Measurements from ENCODE around the gene PSME3IP1.

PSME3IP1 gene

GRCh38 chr16:57185945-57186871 is at the start of gene PSME3IP1, which contains the start of gene RSPRY1:
Gene PSME3IP1, minus strand, starts transcription at chr16:57186039. Its CDS starts 12,185 bp downstream, at chr16:57173854.
Gene RSPRY1, plus strand, starts transcription at chr16:57186329. Its CDS starts 18,330 bp downstream, at chr16:57204659.
- intact Hi-C loops (cut with DNase I; ENCODE audit: low total_unique reads), result loop anchor here (2.0 to 10.0 kb wide), 2 partner anchors 93 to 239 kb away; partner anchors contain the start of gene CPNE2

GRCh38 chr16:57235128-57236021 is 49.5 kb upstream of the PSME3IP1 start:
- H3K36me3 ChIP-seq, result peaks cover 81 to 95% (median 84%) of the 10 kb centered on the region in 3 donors

More at GRCh38 chr16:57185945-57186871, at the start of gene PSME3IP1, which contains the start of gene RSPRY1:
- H3K27ac ChIP-seq, result peak within 1 kb of the TSS; percentile 97 to 98
- peak; percentile 98 to 99 for DNase-seq
- H3K27me3 ChIP-seq, result no peaks in the 10 kb centered on the region
- H3K4me3 ChIP-seq, result peak within 1 kb of the TSS; percentile 76 to 96
- peaks cover 0 to 46% (median 31%) of the 10 kb centered on the region in 4 donors for H3K4me1 ChIP-seq
- TF ChIP-seq CTCF (IDR thresholded peaks at IDR 0.05), result no peak
- no peaks in the 10 kb centered on the region for H3K36me3 ChIP-seq
- H3K9me3 ChIP-seq, result no peaks in the 10 kb centered on the region

GRCh38 chr16:57234707-57235092 is 48.9 kb upstream of the PSME3IP1 start:
- no peak for TF ChIP-seq CTCF (IDR thresholded peaks at IDR 0.05)
- Histone ChIP-seq H3K27me3 (no peaks in the 10 kb centered on the region), H3K27ac (no peak overlapping the region), H3K4me1 (no peaks in the 10 kb centered on the region), H3K9me3 (no peaks in the 10 kb centered on the region), H3K4me3 (no peak overlapping the region), H3K36me3 (peaks cover 87 to 97% (median 87%) of the 10 kb centered on the region in 3 donors)
- intact Hi-C loops (cut with DNase I; ENCODE audit: low total_unique reads), result no loop called here
- DNase-seq, result no peak

More at GRCh38 chr16:57235128-57236021, 49.5 kb upstream of the PSME3IP1 start:
- TF ChIP-seq CTCF (IDR thresholded peaks at IDR 0.05), result no peak
- Histone ChIP-seq H3K9me3 (no peaks in the 10 kb centered on the region), H3K27me3 (no peaks in the 10 kb centered on the region), H3K4me1 (no peaks in the 10 kb centered on the region), H3K27ac (no peak overlapping the region), H3K4me3 (no peak overlapping the region)
- intact Hi-C loops (cut with DNase I; ENCODE audit: low total_unique reads), result no loop called here
- DNase-seq, result no peak

- no peaks in the 10 kb centered on the region for H3K4me1 ChIP-seq
- intact Hi-C loops (cut with DNase I; ENCODE audit: low total_unique reads), result no loop called here
- no peak overlapping the region for H3K27ac ChIP-seq
- no peak overlapping the region for H3K4me3 ChIP-seq
- DNase-seq, result no peak
- no peaks in the 10 kb centered on the region for H3K27me3 ChIP-seq
- no peak for TF ChIP-seq CTCF (IDR thresholded peaks at IDR 0.05)
- no peaks in the 10 kb centered on the region for H3K9me3 ChIP-seq
- peaks cover 84 to 100% (median 87%) of the 10 kb centered on the region in 3 donors for H3K36me3 ChIP-seq
Measured at GRCh38 chr16:57233944-57234706, 48.3 kb upstream of the PSME3IP1 start.

Data from tibial artery (tissue), 4 donors.